HG03175 (cell line): ENCODE measurements around the gene HSD17B12.

Experiments
- ATAC-seq: cut with Tn5 transposase; IDR thresholded peaks from one replicate; pipeline ENCODE4 v1.9.1; 2021; ENCODE audit warnings: mild to moderate bottlenecking, moderate library complexity; ENCODE audit not compliant: unreplicated experiment

Gene HSD17B12

DNA sequence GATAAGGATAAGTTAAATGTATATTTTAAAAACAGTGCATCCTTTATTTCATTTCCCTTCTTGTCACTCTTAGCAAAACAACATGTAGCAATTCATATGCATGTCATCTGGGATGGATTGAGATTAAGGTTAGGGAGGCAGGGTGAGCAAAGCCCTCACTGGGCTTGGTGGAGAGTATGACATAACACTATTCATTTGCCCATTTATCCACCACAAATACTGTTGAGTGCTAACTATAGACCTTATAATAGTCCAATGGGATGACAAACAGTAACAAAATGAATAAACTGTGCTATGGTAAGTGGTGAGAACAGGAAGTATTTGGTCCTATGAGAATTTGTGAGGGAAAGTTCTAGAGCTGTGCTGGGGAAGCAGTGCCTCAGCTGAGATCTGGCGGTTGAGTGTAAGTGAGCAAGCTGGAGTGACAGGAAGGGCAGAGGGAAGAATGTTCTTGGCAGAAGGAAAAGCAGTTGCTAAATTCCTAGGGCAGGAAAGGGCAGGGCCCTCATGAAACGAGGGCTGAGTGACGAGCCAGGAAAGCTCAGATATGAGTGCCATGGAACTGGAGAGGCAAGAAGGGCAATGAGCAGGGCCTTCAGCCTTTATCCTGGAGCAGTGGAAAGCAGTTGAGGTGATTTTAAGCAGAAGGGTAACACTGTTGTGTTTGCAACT lies 6.7 kb downstream of the HSD17B12 start:
- no peak for ATAC-seq

- no peak for ATAC-seq
These were observed 7.9 kb downstream of the HSD17B12 start for GRCh38 chr11:43688394-43688793.

GRCh38 chr11:43689167-43689566 lies 8.6 kb downstream of the HSD17B12 start:
- ATAC-seq, result no peak

- ATAC-seq, result no peak
These were observed 10.6 kb downstream of the HSD17B12 start for GRCh38 chr11:43690929-43691725.

DNA sequence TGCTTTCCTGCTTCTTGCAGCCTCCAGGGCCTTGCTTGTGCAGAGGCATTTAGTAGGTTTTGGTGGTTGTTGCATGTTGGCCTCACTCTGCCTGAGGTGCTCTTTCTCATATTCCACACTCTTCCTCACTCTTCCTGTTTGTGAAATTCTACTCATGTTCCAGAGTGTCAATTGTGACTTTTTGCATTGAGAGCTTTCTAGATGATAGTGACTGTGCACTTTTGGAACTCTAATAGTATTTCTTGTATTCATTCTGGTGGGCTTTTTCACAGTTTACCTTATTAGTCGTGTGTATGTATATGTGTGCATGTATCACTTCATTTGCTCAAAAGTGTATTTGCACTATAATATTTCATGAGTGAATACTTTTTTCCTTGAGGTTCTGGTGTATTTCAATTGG lies 11.3 kb downstream of the HSD17B12 start:
- ATAC-seq, result no peak

DNA sequence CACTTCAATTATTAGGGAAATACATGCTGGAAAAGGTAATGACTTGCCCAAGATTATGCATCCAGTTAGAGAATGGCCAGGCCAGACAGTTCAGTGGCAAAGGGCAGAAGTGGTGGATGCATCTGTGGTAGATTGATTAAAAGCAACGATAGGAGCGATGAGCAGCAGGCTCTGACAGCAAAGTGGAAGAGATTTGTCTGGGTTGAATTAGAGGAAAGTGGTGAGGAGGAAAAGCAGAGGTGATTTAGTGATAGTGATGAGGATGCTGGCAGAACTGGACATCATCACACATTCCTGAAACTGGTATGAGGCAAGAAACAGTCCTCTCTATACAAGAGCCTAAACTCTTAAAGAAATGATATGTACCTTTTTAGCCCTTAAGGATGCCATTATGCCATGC lies 12.5 kb downstream of the HSD17B12 start:
- no peak for ATAC-seq

DNA sequence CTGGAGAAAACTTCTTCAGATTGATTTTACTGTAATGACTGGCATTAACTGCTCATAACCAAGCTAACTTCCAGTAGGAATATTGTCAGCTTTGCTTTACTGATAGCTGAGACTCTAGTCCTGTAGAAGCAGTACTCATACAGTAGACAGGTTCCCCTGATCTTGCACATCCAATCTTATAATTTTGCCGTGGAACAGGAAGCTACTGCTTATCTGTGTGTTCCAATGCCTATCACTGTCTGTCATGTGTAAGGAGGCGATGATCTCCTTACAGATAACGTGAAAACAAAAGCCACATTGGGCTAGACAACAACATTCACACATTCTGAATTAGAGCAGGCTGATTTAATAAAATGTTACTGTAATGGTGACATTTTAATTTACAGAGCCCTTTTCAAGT lies 13.2 kb downstream of the HSD17B12 start:
- no peak for ATAC-seq

DNA sequence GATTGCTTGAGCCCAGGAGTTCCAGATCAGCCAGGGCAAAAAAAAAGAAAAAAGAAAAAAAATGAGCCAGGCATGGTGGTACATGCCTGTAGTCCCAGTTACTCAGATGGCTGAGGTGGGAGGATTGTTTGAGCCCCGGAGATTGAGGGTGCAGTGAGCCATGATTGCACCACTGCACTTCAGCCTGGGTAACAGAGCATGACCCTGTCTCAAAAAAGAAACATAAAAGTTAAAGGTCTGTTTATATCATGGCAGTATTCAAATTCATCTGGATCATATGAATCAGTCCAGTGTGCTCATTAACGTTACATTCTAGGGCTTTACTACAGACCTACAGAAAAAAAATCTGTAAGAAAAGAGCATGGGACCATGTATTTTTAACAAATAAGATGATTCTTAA lies 13.9 kb downstream of the HSD17B12 start:
- peak; percentile 62 for ATAC-seq

DNA sequence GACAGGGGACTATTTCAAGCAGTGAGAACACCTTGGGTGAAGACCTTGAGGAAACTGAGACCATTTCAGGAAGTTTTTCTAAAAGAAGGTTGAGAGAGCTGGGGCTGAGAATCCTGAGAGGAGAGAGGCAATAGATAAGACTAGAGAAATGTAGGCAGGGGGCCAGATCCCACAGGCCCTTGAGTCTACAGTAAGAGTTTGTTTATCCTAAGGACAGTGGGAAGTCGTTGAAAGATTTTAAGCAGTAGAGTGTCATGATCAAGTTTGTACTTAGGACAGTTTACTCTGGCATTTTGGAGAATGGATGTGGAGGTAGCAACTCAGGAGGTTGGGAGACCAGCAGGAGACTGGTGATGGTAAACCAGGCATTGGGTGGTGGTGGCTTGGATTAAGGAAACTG lies 17.1 kb downstream of the HSD17B12 start:
- ATAC-seq, result no peak

DNA sequence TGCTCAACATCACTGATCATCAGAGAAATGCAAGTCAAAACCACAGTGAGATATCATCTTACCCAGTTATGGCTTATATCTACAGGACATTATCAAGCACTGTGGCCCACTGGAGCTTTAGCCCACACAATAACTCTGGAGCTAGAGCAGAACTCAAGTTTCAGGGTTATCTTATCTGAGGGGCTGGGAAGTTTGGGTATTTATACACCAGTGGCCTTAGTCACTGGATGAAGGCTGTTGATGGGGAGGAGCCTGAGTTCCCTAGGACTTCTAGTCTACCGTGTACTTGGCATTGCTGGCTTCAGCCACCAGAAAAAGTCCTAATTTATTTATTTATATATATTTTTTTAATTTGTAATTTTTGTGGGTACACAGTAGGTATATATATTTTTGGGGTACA lies 19.3 kb downstream of the HSD17B12 start:
- ATAC-seq, result no peak

GRCh38 chr11:43706631-43707030 lies 26.1 kb downstream of the HSD17B12 start:
- no peak for ATAC-seq

DNA sequence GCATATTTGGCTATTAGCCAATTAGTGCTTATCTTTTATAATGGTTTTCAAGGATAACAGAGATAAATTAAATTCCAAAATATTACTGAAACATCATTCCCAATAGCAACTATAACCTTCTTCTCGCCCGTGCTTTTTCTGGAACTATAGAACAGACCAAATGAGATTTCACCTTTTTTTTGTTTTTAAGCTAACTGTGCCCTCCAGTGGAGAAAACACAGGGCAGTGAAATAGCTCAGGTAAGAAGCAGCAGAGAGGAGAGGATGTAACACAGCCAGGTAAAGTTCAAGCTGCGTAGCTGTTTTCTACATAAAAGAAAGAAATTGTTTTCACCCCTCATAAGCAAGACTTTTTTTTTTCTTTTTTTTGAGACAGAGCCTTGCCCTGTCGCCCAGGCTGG lies 28.2 kb downstream of the HSD17B12 start:
- no peak for ATAC-seq

- ATAC-seq, result no peak
These were observed 29.2 kb downstream of the HSD17B12 start for GRCh38 chr11:43709689-43710088.

DNA sequence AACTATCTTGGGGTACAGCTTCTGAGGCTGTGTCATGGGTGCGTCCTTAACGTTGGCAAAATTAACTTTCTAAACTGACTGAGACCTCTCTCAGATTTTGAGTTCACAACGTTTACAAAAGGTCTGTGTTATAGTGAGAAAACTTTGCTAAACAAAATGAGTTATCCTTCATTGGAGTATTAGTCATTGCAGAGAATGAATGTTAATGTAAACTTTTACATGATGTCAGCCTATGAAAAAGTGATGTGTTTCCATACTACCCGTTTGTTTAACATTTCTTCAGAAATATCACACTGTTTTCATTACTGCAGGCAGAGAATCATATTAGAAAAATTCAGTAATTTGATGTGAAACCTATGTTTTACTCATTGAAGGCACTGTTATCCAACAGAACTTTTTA lies 32.1 kb downstream of the HSD17B12 start:
- ATAC-seq, result no peak

DNA sequence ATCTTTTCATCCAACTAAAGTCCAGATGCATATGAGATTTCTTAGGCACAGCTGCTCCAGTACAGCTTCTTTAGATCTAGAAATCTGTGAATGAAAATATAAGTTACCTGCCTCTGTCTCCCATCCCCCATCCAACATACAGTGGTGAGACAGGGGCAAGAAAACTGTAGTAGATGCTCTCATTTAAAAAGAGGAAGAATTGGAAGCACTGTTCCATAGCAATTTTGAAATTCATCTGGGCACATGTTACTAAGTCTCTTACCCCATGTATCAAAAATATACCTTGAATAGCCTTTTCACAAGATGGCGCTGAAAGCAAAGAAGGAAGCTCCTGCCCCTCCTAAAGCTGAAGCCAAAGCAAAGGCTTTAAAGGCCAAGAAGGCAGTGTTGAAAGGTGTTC lies 37.8 kb downstream of the HSD17B12 start:
- no peak for ATAC-seq

DNA sequence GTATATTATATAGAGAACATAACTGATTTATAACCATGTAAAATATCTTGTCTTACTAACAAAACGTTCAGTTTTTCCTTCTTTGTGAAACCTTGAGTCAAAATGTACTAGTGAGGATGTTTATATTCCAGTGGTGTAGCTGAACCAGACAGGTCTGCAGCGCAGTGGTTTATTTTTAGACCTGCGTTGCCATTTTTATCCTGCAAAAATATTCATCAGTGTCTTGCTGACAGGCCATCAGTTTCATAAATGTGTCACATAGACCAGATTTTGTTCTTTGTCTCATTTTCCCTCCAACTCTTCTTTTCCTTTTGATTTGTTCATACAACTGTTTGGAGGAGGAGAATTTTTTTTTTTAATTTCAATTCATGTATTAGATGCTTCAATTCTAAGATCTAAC lies 43.1 kb downstream of the HSD17B12 start:
- no peak for ATAC-seq

- ATAC-seq, result no peak
These were observed 51.7 kb downstream of the HSD17B12 start for GRCh38 chr11:43732225-43732624.

- ATAC-seq, result no peak
These were observed 53.7 kb downstream of the HSD17B12 start for GRCh38 chr11:43734256-43734655.

DNA sequence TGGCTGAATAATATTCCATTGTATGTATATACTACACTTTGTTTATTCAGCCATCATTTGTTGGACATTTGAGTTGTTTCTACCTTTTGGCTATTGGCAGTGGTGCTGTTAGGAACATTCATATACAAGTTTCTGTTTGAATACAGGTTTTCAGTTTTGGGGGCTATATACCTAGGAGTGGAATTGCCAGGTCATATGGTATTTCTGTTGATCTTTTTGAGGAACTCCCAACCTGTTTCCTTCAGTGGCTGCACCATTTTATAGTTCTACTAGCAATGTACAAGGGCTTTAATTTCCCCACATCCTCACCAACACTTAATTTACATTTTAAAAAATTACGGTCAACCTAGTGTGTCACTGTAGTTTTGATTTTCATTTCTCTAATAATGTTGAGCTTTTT lies 54.6 kb downstream of the HSD17B12 start:
- no peak for ATAC-seq

DNA sequence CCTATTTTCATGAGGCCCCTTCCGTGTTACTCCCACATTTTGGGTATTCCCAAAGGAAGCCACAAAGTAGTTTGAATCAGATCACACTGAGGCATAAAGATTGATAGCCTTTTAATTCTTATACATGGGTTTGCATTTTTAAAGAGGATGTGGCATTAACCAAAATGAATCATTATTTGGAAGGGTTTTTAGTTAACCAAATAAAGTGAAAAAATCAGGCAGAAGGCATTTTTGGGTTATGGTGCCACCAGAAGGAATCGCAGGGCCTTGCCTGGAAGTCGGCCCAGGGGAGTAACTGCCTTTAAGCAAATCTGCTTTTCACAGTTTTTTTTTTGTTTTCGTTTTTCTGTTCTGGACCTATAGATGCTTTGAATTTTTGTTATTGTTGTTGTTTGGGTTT lies 55.4 kb downstream of the HSD17B12 start:
- no peak for ATAC-seq

- no peak for ATAC-seq
These were observed 56.1 kb downstream of the HSD17B12 start for GRCh38 chr11:43736502-43737200.

DNA sequence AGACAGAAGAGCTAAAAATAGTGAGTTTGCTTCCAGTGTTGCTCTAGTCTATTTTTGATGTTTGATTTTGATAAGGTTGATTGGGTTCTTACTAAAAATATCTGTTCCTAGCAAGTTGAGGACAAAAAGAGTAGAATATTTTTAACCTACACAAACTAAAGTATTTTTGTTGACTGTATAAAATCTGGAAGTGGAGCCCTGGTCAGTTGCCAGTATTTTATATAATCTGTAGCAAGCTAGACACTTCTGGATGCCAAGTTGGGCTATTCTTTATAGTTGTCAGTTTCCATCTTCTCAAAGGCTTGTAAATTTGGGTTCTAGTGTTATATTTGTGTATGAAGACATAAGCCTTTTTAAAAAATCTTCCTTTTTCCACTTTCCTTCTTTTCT lies 56.7 kb downstream of the HSD17B12 start:
- ATAC-seq, result no peak
